Activated CD4-positive, alpha-beta T cell treated with anti-CD3 and anti-CD28 coated beads, Interleukin-2, amount 10 ng/mL, durations not matched to agents 24 days and 14 days (primary cell): ENCODE data around the gene SOAT2. TPM values are rescaled to one million over a fixed set of nuclear protein-coding genes. Genes with fewer than 3 reads are reported as not detected.
A peak's percentile ranks its signal among the peaks of the same experiment; 100 is the strongest.

Source experiments
- DNase-seq: peaks from one replicate; pipeline ENCODE4 v3.0.0; 2022
- H3K27ac Mint-ChIP-seq: one replicate; pipeline ENCODE4 v1.8.0; 2022; ENCODE audit warnings: mild to moderate bottlenecking, mixed read lengths
- H3K27me3 Mint-ChIP-seq: one replicate; pipeline ENCODE4 v1.8.0; 2022; ENCODE audit warnings: mixed read lengths
- H3K36me3 Mint-ChIP-seq: one replicate; pipeline ENCODE4 v1.8.0; 2022; ENCODE audit warnings: low read depth, mild to moderate bottlenecking, mixed read lengths
- H3K4me1 Mint-ChIP-seq: one replicate; pipeline ENCODE4 v1.8.0; 2021; ENCODE audit warnings: mixed read lengths
- H3K4me3 Mint-ChIP-seq: one replicate; pipeline ENCODE4 v1.8.0; 2022; ENCODE audit warnings: mild to moderate bottlenecking, moderate library complexity, mixed read lengths
- H3K9me3 Mint-ChIP-seq: one replicate; pipeline ENCODE4 v1.8.0; 2021; ENCODE audit warnings: mixed read lengths
- intact Hi-C: fragments of 100-400 bp; cut with micrococcal nuclease; formaldehyde crosslinking; loops from one replicate; pipeline ENCODE4 v1.15.1; 2023
- total RNA-seq: library from RNA; stranded (reverse); gene quantifications from 2 replicates; pipeline ENCODE4 v1.2.3, GENCODE V29; 2022

The SOAT2 gene
- total RNA-seq, 1 donor from 2014 or later, result not detected

DNA sequence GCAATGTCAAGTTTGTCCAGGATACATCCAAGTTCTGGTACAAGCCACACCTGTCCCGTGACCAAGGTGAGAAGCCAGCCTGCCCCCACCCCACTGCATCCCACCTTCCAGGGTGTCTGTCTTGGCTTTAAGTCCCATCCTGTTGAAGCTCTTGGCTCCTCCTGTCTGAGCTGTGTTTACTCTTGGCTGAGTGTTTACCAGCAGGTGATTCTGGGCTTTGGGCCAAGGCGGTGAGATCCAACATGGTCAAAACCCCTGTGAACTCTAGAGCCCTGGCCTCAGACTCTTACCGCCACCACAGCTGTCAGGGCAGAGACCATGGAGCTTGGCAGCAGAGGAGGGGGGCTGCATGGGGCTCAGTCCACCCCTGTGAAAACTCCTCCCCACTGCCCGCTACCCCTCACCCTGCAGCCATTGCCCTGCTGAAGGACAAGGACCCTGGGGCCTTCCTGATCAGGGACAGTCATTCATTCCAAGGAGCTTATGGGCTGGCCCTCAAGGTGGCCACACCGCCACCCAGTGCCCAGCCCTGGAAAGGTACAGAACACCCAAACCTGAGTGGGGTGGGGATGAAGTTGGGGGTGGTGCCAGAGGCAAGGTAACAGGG is 41.8 kb upstream of the SOAT2 start:
- H3K27me3 Mint-ChIP-seq, result no peaks in the 10 kb centered on the region
- peaks cover 19% of the 10 kb centered on the region for H3K36me3 Mint-ChIP-seq
- intact Hi-C loops, result no loop called here
- no peak overlapping the region for H3K4me3 Mint-ChIP-seq
- H3K4me1 Mint-ChIP-seq, result peaks cover 8% of the 10 kb centered on the region
- no peak overlapping the region for H3K27ac Mint-ChIP-seq
- DNase-seq, result no peak
- H3K9me3 Mint-ChIP-seq, result no peaks in the 10 kb centered on the region

DNA sequence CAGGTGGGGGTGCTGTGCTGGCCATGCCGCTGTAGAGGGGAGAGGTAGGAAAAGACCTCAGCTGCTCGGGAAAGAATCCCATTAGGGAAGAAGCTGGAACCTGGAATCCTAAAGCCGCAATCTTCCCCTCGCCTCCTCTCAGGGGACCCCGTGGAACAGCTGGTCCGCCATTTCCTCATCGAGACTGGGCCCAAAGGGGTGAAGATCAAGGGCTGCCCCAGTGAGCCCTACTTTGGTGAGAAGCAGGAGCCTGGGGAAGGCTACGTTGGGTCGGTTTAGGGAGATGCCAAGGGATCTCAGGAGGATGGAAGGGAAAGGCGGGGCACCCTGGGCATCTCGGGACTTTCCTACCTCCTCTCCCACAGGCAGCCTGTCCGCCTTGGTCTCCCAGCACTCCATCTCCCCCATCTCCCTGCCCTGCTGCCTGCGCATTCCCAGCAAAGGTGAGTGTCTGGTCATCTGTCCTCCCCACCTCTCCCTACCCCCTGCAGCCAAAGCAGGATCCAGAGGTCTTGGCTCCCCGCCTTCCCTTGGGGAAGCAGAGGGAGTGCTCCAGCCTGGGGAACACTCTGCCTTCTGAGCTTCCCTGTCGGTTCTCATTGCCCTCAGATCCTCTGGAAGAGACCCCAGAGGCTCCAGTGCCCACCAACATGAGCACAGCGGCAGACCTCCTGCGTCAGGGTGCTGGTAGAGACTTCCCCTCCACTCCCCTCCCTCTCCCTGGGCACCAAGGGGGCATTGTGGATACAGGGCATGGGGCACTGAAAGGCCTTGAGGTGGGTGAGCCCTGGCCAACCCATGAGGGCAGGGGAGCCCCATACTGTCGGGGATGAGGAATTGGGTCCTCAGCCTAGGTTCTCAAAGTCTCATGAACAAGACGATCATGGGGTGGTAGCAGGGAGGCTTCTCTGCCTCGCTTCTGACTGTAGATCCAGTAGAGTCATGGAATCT is 41.0 kb upstream of the SOAT2 start:
- Mint-ChIP-seq H3K36me3 (peaks cover 20% of the 10 kb centered on the region), H3K4me3 (no peak overlapping the region), H3K9me3 (no peaks in the 10 kb centered on the region), H3K4me1 (peaks cover 8% of the 10 kb centered on the region), H3K27ac (no peak overlapping the region), H3K27me3 (no peaks in the 10 kb centered on the region)
- DNase-seq, result no peak
- intact Hi-C loops, result no loop called here

DNA sequence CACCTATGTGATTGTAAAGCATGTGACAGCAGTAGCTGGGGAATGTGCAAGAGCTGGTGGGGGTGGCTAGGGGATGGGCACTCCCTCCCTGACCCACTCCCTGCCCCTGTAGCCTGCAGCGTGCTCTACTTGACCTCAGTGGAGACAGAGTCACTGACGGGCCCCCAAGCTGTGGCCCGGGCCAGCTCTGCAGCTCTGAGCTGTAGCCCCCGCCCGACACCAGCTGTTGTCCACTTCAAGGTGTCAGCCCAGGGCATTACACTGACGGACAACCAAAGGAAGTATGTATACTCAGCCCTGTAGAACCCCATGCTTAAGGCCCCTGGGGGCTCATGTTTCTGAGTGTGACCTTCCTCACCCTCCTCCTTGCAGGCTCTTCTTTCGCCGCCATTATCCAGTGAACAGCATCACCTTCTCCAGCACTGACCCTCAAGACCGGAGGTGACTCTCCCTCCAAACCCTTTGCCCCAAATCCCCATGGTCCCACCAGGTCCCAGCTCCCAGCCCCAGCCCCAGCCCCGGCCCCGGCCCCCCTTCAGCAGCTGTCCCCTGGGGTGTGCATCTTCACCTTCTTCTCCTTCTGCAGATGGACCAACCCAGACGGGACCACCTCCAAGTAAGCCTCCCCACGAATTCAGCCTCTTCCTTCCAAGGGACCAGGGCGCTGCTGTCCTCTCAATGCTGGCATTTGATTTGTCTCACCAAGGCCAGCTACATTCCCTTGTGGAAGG is 40.1 kb upstream of the SOAT2 start:
- no peak overlapping the region for H3K4me3 Mint-ChIP-seq
- H3K27ac Mint-ChIP-seq, result no peak overlapping the region
- intact Hi-C loops, result no loop called here
- no peaks in the 10 kb centered on the region for H3K9me3 Mint-ChIP-seq
- H3K36me3 Mint-ChIP-seq, result peaks cover 20% of the 10 kb centered on the region
- no peaks in the 10 kb centered on the region for H3K27me3 Mint-ChIP-seq
- H3K4me1 Mint-ChIP-seq, result peaks cover 8% of the 10 kb centered on the region
- DNase-seq, result no peak

DNA sequence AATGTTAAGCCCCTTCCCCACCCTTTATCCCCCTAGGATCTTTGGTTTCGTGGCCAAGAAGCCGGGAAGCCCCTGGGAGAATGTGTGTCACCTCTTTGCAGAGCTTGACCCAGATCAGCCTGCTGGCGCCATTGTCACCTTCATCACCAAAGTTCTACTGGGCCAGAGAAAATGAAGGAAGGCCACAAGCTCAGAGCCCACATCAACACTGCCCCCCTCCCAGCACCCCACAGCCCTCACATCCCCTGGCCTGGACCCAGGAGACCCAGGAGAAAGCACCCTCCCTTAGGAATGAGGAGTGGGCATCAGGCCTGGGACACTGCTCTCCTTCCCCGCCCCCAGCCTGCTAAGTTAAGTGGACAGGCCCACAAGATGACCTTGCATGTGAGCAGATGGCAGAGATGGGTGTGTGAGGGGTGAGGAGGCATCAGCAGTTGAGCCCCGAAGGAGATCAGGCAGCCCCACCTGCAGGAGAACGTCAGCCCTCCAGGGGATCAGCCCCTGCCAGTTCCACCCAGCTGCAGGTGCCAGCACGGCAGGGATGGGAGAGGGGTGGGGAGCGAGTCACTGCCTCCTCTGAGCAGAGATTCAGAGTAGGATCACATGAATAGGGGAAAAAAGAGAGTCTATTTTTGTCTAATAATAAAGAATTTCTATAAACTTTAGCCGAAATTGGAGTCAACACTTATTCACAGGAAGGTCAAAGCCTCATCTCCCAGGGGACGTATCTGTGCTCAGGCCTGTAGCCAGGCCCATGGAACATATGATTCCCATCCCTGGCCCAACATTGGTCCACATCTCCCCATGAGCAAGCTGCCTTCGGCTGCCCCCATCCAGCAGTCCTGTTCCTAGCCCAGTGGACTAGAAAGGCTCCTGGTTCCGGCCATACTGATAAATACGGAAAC is 39.3 kb upstream of the SOAT2 start:
- Mint-ChIP-seq H3K4me1 (peaks cover 8% of the 10 kb centered on the region), H3K27me3 (no peaks in the 10 kb centered on the region), H3K4me3 (no peak overlapping the region), H3K27ac (no peak overlapping the region), H3K36me3 (peaks cover 20% of the 10 kb centered on the region), H3K9me3 (no peaks in the 10 kb centered on the region)
- intact Hi-C loops, result no loop called here
- DNase-seq, result no peak

DNA sequence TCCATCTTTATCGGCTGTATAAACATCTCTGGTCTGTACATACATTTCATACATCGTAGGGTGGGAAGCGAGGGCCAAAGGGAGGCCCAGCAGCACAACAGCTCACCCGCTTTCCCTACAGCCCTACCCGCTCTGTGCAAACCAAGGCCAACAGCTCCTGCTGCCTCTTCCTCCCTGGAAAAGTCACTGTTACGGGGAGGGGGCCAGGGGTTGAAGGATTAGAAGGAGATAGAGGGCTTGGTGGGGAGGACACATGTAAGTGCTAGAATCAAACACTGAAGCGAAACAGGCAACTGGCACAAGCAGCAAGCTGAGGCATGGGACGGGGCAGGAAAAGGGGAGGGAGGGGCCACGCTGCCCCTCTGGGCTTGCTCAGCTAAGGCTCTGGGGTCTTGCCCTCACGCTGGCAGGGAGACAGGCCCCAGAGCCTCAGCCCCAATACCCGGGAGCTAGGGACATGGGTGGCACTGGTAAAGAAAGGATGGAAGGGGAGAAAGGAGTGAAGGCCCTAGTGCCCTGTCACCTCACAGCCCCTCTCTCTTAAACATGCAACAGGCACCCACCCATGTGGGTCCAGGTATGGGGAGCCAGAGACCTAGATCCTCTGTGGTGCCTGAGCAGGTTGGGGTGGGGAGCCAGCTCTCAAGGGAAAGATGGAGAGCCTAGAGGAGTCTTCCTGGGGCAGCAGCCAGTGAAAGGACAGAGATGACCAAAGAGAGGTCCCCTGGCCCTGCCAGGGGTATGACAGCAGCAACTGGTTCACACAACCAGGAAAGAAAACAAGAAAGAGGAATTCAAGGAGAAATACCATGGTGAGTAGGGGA is 38.5 kb upstream of the SOAT2 start:
- peaks cover 24% of the 10 kb centered on the region for H3K36me3 Mint-ChIP-seq
- H3K9me3 Mint-ChIP-seq, result no peaks in the 10 kb centered on the region
- H3K4me1 Mint-ChIP-seq, result peaks cover 8% of the 10 kb centered on the region
- intact Hi-C loops, result no loop called here
- H3K27me3 Mint-ChIP-seq, result no peaks in the 10 kb centered on the region
- DNase-seq, result no peak
- H3K27ac Mint-ChIP-seq, result no peak overlapping the region
- no peak overlapping the region for H3K4me3 Mint-ChIP-seq

DNA sequence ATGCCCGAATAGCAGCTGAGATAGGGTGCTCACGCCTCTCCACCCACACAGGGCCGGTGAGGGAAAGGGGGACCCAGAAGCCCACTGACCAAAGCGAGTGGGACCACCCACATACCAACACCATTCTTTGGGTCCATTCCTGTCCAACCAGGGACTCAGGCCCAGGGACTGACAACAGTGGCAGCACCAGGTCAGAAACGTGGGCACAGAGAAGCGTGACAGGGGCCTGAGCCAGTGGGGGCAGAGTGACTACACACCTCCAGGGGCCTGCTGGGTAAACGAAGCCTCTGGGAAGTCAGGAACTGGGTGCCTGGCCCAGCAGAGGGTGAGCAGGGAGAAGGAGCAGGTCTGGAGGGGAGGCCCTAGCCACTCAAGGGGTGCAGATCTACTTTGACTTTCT is 37.8 kb upstream of the SOAT2 start:
- DNase-seq, result no peak
- peaks cover 28% of the 10 kb centered on the region for H3K36me3 Mint-ChIP-seq
- intact Hi-C loops, result no loop called here
- H3K27ac Mint-ChIP-seq, result no peak overlapping the region
- no peaks in the 10 kb centered on the region for H3K9me3 Mint-ChIP-seq
- peaks cover 8% of the 10 kb centered on the region for H3K4me1 Mint-ChIP-seq
- no peak overlapping the region for H3K4me3 Mint-ChIP-seq
- H3K27me3 Mint-ChIP-seq, result no peaks in the 10 kb centered on the region

DNA sequence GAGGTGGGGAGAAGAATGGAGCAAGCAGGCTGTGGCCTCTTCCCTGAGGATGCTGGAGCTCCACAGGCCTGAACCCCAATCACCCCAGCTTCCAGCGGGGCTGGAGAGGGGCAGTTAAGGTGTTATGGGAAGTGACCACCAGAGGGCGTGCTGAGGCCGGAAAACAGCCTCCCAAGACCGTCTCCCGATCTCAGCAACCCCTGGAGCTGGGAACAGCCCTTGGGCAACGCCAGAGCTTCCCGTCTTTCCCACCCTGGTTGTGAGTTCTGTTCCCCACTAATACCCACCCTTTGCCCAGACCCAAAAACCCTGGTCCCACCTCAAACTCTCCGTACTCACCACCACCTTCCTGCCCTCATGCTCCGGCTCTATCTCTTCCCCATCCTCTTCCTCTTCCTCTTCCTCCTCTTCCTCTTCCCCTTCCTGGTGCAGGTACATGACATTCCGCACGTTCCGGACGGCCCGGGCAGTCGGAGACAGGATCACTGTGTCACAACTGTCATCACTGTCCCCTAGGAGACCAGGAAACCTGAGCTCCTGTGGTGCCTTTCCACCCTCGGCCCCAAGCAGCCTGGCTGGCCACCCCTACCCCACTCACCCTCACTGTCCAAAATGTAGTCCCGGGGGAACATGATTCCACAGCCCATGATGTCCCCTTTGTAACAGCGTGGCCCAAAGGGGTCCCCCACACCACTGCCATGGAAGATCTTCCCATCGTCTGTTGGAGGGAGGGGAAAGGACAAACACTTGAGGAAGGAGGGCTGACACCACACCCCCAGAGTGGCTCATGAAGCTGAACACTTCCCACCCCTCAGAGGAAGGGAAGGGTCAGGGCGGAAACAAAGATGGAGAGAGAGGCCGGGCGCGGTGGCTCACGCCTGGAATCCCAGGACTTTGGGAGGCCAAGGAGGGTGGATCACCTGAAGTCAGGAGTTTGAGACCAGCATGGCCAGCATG is 37.0 kb upstream of the SOAT2 start:
- Mint-ChIP-seq H3K9me3 (no peaks in the 10 kb centered on the region), H3K4me3 (no peak overlapping the region), H3K36me3 (peaks cover 32% of the 10 kb centered on the region), H3K27me3 (no peaks in the 10 kb centered on the region), H3K4me1 (peaks cover 8% of the 10 kb centered on the region), H3K27ac (peak overlapping the region; percentile 9)
- intact Hi-C loops, result loop anchor here (1.0 kb wide), 1 partner anchor 33 kb away; no protein-coding TSS in a partner anchor
- peak; percentile 91 for DNase-seq

DNA sequence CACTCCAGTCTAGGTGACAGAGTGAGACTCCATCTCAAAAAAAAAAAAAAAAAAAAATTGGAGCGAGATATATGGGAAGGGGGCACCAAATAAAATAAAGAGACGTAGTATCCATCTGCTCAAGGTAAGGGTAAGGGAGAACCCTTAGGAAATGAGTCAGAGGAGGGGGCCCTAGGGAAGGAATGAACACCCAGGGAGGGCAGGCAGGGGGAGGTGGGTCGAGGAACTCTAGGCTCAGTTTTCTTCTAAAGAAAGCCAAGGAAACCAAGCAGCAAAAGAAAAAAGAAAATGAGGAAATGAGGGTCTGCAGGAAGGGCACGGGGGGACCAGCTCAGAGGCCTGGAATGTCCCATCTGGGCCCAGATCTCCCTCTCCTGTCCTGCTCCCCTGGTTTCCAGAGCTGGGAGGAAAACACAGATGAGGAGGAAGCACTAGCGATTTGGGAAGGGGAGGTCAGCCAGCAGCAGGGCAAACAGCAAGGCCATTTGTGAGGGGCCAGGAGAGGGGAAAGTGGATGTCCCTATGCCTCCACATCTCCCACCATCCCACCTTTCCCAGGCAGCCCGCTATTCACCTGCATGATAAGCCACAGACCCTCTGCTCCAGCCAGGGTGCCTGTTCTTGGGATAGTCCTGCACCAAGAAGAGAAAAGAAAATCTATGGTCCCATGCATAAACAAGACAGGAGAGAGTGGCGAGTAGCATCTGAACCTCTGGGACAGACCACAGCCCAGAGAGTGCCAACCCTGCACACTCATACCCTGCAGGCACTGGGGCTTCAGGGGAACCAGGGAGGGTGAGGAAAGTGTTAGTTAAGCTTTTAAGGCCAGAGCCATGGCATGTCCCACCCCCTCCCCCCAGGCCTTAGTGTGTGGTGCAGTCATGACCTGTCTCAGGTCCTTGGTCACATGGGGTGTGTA is 36.0 kb upstream of the SOAT2 start:
- no peak for DNase-seq
- intact Hi-C loops, result no loop called here
- Mint-ChIP-seq H3K9me3 (no peaks in the 10 kb centered on the region), H3K27me3 (no peaks in the 10 kb centered on the region), H3K27ac (no peak overlapping the region), H3K4me3 (no peak overlapping the region), H3K4me1 (peaks cover 10% of the 10 kb centered on the region), H3K36me3 (peaks cover 32% of the 10 kb centered on the region)

DNA sequence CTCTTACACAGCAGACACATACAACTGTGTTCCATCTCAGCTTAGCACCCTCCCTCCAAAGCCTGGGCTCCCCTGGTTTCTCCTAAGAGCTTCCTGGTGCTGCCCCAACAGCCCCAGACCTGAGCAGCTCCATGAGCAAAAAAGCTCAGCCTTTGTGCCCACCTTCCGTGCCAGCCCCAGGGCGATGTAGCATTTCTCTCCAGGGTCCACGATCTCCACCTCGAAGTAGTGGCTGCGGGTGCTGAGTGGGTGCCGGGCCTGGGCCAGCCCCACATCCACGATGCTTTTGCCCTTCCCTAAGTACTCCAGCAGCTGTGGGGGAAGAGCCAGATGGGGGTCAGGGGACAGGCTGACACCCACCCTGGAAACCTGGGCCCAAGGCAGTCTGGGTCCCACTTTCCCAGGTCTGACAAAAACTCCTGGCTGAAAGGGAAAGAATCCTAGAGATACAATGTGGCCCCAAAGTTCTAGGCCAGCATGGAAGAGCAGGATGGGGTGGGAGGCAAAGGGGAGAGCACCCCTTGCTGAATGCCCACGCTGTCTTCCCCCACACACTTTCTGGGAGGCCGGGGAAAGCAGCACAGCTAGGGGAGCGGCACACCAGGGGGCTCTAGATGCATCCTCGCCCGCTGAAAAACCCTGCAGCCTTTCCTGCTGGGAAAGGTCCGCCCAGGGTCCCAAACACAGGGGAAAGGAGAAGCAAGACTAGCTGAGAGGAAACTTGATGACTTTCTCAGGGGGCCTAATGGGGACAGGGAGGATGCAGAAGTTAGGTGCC is 35.1 kb upstream of the SOAT2 start:
- no peak for DNase-seq
- Mint-ChIP-seq H3K36me3 (peaks cover 37% of the 10 kb centered on the region), H3K4me3 (no peak overlapping the region), H3K9me3 (no peaks in the 10 kb centered on the region), H3K4me1 (peaks cover 10% of the 10 kb centered on the region), H3K27ac (no peak overlapping the region), H3K27me3 (no peaks in the 10 kb centered on the region)
- intact Hi-C loops, result no loop called here

DNA sequence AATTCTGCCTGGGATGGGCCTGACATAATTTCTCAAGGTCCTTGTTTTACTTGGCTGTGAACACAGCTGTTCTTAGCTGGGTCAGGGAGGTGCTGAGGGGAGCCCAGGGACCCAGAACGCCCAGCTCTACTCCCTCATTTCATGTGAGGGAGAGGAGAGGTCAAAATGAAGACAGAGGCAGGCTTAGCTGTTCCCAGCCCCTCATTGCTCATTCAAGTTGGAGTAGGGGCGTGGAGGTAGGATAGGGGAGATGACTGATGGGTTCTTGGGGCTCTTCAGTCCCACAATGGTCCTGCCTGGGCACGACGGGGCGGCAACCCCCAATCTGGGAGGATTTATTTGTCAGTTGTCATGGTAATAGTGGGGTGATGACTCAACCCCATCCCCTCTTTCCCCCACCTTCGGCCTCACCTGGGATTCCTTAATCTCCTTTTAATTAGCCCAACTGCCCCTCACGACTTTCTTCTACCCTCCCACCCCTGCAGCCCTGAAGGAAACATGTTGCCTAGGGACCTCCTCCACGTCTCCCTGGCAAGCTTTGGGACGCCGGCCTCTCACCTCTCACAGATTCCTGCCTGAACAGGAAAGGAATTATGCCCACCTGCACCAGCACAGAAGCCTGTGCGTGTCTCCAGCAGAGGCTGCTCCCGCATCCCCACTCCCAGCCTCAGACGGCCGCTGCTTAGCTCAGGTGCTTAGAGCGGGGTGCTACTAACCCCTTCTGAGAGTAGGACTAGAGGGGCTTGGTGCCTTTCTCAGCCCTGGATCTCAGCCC is 34.3 kb upstream of the SOAT2 start:
- no peak overlapping the region for H3K4me3 Mint-ChIP-seq
- no peaks in the 10 kb centered on the region for H3K27me3 Mint-ChIP-seq
- DNase-seq, result no peak
- peaks cover 10% of the 10 kb centered on the region for H3K4me1 Mint-ChIP-seq
- no peak overlapping the region for H3K27ac Mint-ChIP-seq
- H3K36me3 Mint-ChIP-seq, result peaks cover 40% of the 10 kb centered on the region
- H3K9me3 Mint-ChIP-seq, result no peaks in the 10 kb centered on the region
- intact Hi-C loops, result no loop called here
